Activated T-helper 2 cell treated with anti-CD3 and anti-CD28 coated beads, Interferon-gamma antibody, Interleukin-2, Interleukin-4, amounts not matched to agents 10 μg/mL and 5 μg/mL and 100 μg/mL, durations not matched to agents 14 hours and 24 hours and 36 hours (primary cell): ENCODE measurements around the gene FYCO1. TPM values are rescaled to one million over a fixed set of nuclear protein-coding genes. Genes with fewer than 3 reads are reported as not detected.

Source experiments
- DNase-seq: peaks from one replicate; pipeline ENCODE4 v3.0.0; 2021; ENCODE audit warnings: low spot score
- H3K27ac Mint-ChIP-seq: one replicate; pipeline ENCODE4 v1.8.0; 2021; ENCODE audit warnings: mixed read lengths
- H3K27me3 Mint-ChIP-seq: one replicate; pipeline ENCODE4 v1.8.0; 2021; ENCODE audit warnings: low read depth, mixed read lengths
- H3K36me3 Mint-ChIP-seq: one replicate; pipeline ENCODE4 v1.8.0; 2021; ENCODE audit warnings: low read depth, mixed read lengths
- H3K4me1 Mint-ChIP-seq: one replicate; pipeline ENCODE4 v1.8.0; 2021; ENCODE audit warnings: low read depth, mixed read lengths
- H3K4me3 Mint-ChIP-seq: one replicate; pipeline ENCODE4 v1.8.0; 2021; ENCODE audit warnings: low read depth, mild to moderate bottlenecking, moderate library complexity, mixed read lengths
- H3K9me3 Mint-ChIP-seq: one replicate; pipeline ENCODE4 v1.8.0; 2021; ENCODE audit warnings: mixed read lengths
- intact Hi-C: fragments of 100-400 bp; cut with micrococcal nuclease; formaldehyde crosslinking; loops from one replicate; pipeline ENCODE4 v1.15.1; 2023
- total RNA-seq: library from RNA; stranded (reverse); gene quantifications from 2 replicates; pipeline ENCODE4 v1.2.3, GENCODE V29; 2022

FYCO1 gene
- total RNA-seq, 1 donor from 2014 or later = 20.2 TPM

DNA sequence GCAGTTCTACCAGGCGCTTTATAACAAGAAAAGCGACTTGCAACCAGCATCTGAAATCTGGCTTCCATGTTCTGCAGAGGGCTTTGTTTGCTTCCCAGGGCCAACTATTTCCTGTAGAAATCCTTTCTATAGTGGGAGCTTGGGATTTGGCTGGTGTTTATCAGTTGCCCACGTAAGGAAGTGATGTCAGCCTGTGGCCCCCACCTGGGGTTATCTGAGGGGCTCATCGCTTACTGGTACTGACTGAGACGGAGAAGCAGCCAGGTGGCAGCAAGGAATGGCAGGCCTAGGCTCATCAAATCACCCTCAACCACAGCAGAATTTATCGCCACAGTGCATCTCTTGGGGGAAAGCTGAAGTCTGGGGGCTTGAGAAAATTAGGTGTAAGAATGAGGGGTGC lies 123.8 kb downstream of the FYCO1 start:
- Mint-ChIP-seq H3K36me3 (no peaks in the 10 kb centered on the region), H3K4me1 (peaks cover 21% of the 10 kb centered on the region)
- intact Hi-C loops = no loop called here

DNA sequence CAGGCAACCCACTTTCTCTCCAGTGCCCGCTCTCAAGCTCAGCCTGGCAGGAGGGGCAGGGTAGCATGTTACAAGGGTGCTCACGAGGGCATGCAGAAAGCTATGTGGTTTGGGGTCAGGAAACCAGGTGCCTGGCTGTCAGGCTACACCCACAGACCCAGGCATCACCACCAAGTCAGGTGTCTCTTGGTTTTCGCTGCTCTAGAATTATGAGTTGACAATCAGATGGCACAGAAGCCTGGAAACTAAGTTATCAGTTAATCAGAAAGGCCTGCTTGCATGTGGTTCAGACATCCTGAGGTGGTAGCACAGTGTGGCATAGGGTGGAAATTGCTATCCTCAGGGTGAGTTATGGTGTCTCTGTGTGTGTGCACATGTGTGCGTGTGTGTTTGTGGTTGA lies 125.5 kb downstream of the FYCO1 start:
- Mint-ChIP-seq H3K4me3 (no peak overlapping the region), H3K9me3 (peaks cover 6% of the 10 kb centered on the region), H3K27ac (no peak overlapping the region), H3K27me3 (peaks cover 82% of the 10 kb centered on the region), H3K4me1 (peaks cover 29% of the 10 kb centered on the region), H3K36me3 (no peaks in the 10 kb centered on the region)
- peak; percentile 44 for DNase-seq
- intact Hi-C loops = loop anchor here (1.0 kb wide), 1 partner anchor 11 kb away; no protein-coding TSS in a partner anchor

More for the DNA sequence above, 123.8 kb downstream of the FYCO1 start:
- H3K27me3 Mint-ChIP-seq = peaks cover 80% of the 10 kb centered on the region
- no peak for DNase-seq
- no peak overlapping the region for H3K27ac Mint-ChIP-seq
- peaks cover 6% of the 10 kb centered on the region for H3K9me3 Mint-ChIP-seq
- no peak overlapping the region for H3K4me3 Mint-ChIP-seq

DNA sequence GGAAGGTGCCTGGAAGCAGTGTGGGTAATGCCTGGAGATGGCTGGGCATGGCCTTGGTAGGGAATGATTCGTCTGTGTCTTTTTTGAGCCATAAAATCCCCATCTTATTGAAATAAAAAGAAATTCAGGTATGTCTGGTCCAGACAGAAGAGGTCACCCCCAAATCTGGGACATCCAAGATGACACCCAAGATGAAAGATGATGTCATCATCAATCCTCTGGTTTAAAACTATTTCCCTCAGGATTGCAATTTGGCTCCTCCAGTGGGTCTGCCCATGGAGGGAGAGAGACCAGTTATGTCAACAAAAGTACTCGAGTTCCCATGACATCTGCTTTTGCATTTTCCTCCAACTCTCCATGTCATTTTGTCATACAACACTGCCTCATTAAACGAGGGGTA lies 126.0 kb downstream of the FYCO1 start:
- peaks cover 6% of the 10 kb centered on the region for H3K9me3 Mint-ChIP-seq
- no peaks in the 10 kb centered on the region for H3K36me3 Mint-ChIP-seq
- H3K27me3 Mint-ChIP-seq = peaks cover 81% of the 10 kb centered on the region
- peaks cover 33% of the 10 kb centered on the region for H3K4me1 Mint-ChIP-seq
- intact Hi-C loops = loop anchor here (1.0 to 10.0 kb wide), 2 partner anchors 12 to 125 kb away; partner anchors contain the start of gene FYCO1
- no peak overlapping the region for H3K4me3 Mint-ChIP-seq
- H3K27ac Mint-ChIP-seq = no peak overlapping the region
- DNase-seq = no peak

DNA sequence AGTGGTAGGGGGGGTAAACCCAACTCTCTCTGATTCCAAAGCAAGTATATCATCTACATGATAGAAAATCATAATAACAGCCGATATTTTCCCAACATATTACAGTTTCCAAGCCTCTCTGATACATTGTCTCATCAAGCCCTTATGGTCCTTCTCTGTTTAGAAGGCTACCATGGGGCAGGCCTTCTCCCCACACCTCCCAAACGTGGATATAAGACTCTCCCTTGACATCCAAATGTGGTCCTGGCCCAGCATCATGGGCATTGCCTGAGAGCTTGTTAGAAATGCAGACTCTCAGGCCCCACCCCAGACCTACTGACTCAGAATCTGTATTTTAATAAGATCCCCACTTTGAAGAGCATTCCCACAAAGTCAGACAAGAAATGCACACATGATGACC lies 127.0 kb downstream of the FYCO1 start:
- intact Hi-C loops = loop anchor here (10.0 kb wide), 1 partner anchor 126 kb away; the partner anchor contains the start of gene FYCO1
- peaks cover 1% of the 10 kb centered on the region for H3K36me3 Mint-ChIP-seq
- H3K4me3 Mint-ChIP-seq = no peak overlapping the region
- peaks cover 71% of the 10 kb centered on the region for H3K27me3 Mint-ChIP-seq
- H3K4me1 Mint-ChIP-seq = peaks cover 34% of the 10 kb centered on the region
- H3K27ac Mint-ChIP-seq = no peak overlapping the region
- no peak for DNase-seq
- peaks cover 5% of the 10 kb centered on the region for H3K9me3 Mint-ChIP-seq

DNA sequence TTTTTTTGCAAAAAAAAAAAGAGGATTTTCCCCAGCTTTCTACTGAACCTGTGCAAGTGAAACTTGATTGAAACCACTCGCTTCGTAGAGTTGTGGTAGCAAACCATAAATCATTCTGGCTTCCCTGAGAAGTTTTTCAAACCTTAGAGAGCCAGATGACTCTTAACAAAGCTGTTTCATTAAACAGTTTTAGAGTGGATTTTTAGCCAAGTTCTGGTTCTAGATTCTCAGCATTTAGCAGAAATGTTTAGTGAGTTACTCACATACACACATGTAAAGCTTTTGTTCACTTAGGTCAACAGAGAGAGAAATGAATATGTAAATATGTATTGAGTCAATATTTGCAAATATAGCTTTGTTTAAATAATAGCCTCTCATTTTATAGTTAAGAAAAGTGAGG lies 127.4 kb downstream of the FYCO1 start:
- Mint-ChIP-seq H3K36me3 (peaks cover 6% of the 10 kb centered on the region), H3K4me3 (no peak overlapping the region), H3K27me3 (peaks cover 73% of the 10 kb centered on the region), H3K4me1 (peaks cover 37% of the 10 kb centered on the region), H3K27ac (no peak overlapping the region), H3K9me3 (peaks cover 8% of the 10 kb centered on the region)
- no peak for DNase-seq
- intact Hi-C loops = loop anchor here (10.0 kb wide), 1 partner anchor 127 kb away; the partner anchor contains the start of gene FYCO1

Other genes starting within 250 kb of the FYCO1 start
- not detected in 2 replicates for gene SLC6A20, start 199.3 kb downstream of the FYCO1 start, total RNA-seq
- gene LZTFL1, start 153.7 kb downstream of the FYCO1 start, total RNA-seq = 3.2 and 4.6 TPM in 2 replicates
- not detected in 2 replicates for gene CCR9, start 109.3 kb downstream of the FYCO1 start, total RNA-seq
- 9.3 and 10.7 TPM in 2 replicates for gene CXCR6, start 52.4 kb downstream of the FYCO1 start, total RNA-seq
- gene XCR1, start 31.7 kb upstream of the FYCO1 start, total RNA-seq = 0.05 and 0.07 TPM in 2 replicates
- 0.41 and 0.51 TPM in 2 replicates for gene CCR1, start 212.5 kb upstream of the FYCO1 start, total RNA-seq
- gene CCR3, start 246.6 kb upstream of the FYCO1 start, total RNA-seq = not detected in 2 replicates